HG03280 (cell line): ENCODE data around the gene KLHL30.

Experiments used
- ATAC-seq: cut with Tn5 transposase; IDR thresholded peaks from one replicate; pipeline ENCODE4 v1.9.1; 2021; ENCODE audit warnings: mild to moderate bottlenecking, moderate library complexity; ENCODE audit not compliant: unreplicated experiment

Gene KLHL30

GRCh38 chr2:238144262-238144661 lies 5.8 kb downstream of the KLHL30 start:
- no peak for ATAC-seq

- no peak for ATAC-seq
Observed at GRCh38 chr2:238145046-238145445, 6.6 kb downstream of the KLHL30 start.

DNA sequence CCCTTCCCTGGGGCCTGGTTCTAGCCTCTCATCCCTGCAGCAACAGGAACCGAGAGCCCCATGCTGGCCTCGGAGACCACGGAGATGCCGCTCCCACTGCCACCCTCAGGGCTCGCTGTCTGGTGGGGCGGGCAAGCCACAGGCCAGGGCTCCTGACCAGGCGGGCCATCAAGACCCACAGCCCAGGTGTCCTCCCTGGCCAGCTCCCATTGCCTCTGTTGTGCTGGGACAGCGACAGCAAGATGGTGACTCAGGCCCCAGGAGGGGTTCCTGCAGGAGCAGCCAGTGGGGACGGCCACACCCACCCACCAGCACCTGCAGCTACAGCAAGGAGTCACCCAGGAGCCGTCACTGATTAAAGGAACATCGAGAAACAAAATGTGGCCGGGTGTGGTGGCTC lies 7.4 kb downstream of the KLHL30 start:
- no peak for ATAC-seq

- no peak for ATAC-seq
Observed at GRCh38 chr2:238146884-238147544, 8.5 kb downstream of the KLHL30 start.

- ATAC-seq, result no peak
Observed at GRCh38 chr2:238148981-238149380, 10.5 kb downstream of the KLHL30 start.

DNA sequence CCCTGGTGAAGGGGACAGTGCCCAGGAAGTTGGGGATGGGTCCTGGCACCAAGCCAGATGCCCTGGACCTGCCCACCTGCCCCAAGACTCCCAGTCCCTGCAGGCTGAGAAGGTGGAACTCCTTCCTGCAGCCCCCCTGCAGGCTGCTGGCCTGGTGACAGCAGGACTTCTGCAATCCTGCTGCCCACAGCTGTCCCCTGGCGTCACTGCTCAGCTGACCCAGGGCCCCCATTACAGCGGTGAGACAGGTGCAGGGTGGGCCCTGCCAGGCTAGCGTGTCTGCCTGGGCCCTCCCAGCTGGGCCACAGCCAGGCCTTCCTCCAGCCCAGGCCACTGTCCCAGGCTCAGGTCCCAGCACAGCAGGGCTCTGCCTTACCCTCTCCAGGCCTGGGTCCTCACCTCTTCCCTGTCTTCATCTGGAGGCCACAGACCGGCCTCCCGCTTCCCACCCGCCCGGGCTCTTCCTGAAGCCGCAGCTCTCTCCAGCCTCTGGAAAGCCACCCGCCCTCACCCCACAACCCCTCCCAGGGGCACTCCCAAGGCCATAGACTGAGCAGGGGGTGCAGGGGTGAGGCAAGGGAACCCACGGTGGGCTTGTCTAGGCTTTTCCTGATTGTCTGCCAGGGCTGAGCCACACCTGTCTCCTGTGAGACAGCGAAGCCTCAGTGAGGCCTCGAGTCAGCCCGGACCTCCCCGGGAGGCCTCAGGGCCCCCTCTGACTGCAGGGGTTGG lies 11.5 kb downstream of the KLHL30 start:
- ATAC-seq, result no peak

- no peak for ATAC-seq
Observed at GRCh38 chr2:238150686-238151085, 12.2 kb downstream of the KLHL30 start.

DNA sequence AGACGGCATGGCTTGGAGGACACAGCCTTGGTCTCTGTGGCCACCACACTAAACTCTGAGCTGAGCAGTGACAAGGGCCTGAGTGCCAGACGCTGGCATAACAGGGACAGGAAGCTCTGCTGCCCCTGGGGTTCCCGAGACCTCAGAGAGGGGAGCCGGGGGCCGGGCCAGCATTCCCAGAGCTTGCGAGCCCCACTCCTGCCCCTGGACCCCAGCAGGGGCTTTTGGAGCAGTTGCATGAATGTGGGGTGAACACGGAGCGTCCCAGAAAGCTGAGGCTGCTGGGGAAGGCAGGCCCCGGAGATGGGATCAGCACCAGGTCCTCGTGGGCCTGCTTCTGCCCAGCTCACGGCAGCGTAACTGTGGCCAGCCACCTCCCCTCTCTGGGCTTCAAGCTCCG lies 12.7 kb downstream of the KLHL30 start:
- no peak for ATAC-seq

DNA sequence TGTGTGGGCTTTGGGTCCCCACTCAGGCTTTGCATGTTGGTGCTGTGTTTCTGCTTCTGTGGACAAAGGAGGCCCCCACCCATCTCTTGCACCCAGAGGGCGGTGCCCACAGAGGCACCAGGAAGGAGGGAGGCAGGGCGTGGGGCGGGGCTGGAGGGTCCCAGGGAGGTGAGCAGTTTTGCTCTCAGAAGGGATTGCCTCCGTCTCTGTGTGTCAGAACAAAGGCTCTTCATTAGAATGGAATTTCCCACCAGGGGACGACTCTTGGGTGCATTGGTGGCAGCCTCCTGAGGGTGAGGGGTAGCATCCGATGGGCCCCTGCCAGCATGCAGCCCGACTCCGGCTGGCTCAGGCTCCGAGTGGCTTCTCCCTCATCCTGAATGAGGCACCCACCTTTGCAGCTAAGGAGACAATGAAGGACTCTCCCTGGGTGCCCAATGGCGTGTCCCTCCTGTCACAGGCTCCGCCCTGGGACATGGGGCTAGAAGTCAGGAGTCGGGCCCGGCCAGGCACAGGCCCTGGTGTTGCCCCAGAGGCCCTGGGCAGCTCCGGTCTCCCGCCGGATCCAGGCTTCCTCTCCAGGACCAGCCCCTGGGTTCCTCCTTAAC lies 13.3 kb downstream of the KLHL30 start:
- ATAC-seq, result no peak

DNA sequence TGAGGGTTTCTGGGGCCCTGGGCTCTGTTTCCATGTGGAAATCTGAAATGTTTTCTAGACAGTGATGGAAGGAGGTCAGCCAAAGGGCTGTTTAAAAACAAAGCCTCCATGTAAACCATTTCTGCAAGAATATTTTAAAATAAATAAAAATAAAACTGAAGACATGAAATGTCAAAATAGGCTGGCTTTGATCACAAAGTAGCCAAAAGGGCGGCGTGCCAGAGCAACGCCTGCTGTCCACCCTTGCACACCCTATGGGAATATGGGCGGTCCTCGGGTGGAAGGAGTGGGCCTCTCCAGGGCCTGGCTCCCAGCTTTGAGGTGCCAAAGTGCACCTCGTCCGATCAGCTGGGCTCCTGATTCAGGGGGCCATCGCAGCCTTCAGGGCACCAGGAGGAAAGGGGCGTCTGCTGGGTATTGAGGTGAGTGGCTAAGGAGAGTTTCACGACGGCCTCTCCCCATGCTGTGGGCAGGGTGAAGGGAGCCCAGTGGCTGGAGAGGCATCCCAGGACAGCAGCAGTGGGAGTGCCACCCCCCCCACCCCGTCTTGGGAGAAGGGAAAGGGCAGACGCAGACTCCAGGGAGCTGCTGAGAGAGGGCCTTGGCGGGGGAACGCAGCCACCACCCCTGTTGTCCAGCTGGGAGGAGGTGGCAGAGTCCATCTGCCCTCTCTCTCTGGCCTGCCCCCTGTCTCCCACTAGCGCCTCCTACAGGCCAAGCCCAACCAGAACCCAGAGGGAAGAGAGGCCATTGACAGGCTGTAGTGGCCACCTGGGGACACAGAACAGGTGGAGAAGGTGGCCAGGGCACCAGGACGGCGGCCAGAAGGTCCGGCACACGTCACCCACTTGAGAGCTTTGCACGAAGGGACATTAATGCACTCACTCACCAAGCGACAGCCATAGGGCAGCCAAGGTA lies 14.6 kb downstream of the KLHL30 start:
- ATAC-seq, result no peak

GRCh38 chr2:238154570-238154969 lies 16.1 kb downstream of the KLHL30 start:
- no peak for ATAC-seq

- ATAC-seq, result no peak
Observed at GRCh38 chr2:238155051-238155760, 16.7 kb downstream of the KLHL30 start.

DNA sequence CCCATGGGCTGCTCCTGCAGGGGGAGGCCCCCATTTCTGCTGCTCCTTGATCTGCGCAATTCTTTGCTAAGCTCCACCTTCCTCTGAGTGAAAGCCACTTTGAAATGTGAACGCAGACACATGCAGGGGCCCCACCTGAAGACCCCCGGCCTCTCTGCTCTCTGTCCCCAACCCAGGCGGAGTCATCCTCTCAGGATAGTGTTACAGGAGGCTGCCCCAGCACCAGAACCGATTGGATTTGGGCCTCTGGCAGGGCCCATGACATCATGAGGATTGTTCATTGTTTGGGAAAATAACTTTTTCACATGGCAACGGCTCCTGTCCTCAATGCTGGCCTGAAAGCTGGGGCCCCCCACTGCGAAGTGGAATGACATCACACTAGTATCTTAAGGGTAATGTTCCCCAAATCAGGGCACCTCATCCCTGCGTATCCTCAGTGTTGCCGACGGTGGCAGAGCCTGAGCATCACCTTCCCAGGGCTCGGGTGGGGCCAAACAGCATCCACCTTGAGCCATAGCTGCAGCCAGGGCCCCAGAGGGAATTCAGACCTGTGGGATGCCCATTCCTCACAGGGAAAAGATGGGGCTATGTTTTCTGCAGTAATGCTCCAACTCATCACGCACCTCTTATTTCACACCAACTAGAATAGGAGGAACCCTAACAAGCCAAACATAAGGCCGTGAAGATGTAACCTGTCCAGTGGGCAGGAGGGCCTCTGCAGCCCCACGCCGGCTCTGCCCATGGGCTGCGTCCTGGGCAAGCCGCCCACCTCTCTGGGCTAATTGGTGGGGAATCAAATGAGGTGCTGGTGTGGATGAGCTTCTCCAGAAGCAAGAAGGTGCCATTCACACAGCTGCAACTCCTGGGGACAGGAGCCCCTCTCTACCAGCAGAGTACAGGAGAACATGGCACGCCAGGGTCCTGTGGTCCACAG lies 17.6 kb downstream of the KLHL30 start:
- no peak for ATAC-seq

DNA sequence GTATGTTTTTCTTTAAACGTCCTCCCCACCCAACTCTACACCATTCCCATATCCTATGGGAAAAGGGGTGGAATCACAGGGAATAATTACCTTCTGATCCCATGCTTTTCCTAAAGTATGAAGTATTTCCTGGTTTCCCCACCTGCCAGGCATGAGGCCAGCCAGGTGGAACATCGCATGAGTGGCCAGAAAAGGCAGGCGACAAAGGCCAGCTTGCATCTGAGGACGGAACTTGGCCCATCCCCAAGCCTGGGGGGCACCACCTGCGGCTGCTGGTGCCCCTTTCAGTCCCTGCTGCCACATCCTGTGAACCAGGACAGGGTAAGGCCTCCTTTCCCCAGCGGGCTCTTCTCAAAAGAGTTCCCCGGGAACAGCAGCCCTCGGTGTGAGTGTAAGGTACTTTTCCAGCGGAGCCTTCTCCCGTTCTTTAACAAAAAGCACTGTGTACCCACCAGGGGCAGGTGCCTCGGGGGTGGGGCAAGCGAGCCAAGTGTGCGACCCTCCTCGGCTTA lies 19.1 kb downstream of the KLHL30 start:
- ATAC-seq, result no peak

DNA sequence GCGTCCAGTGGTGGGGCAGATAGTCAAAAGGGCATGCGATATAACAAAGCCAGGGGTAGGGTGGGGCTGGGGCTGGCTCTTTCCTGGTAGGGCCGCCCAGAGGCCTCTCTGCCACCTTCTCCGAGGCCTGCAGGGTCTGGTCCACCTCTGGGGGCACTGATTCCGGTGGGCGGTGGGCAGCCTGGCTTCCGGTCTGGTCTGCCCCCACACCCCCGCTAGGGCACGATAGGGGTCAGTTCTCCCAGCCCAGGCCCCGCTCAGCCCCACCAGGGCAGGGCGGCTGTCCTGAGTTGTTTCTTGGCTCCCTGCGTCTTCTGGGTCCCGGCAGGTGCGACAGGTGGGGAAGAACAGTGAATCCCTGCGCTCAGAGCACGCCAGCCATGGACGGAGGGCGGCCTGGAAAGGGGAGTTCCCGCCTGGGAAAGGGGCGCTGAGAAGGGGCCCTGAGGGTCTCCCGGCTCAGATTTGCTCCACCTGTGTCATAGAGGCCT lies 19.6 kb downstream of the KLHL30 start:
- no peak for ATAC-seq

- ATAC-seq, result peak; percentile 48
Observed at GRCh38 chr2:238158509-238159070, 20.1 kb downstream of the KLHL30 start, which contains the start of gene ERFE. TSS of gene ERFE (plus strand) at chr2:238158970. CDS start at chr2:238159008, 38 bp downstream.

GRCh38 chr2:238159071-238159539 lies 20.6 kb downstream of the KLHL30 start:
- peak; percentile 39 for ATAC-seq

- no peak for ATAC-seq
Observed at GRCh38 chr2:238159661-238160205, 21.3 kb downstream of the KLHL30 start.
